ENCODE measurements around the gene PACS1.

- no peak for TF ChIP-seq CTCF (IDR thresholded peaks at IDR 0.05 in 2 of 3, conservative IDR thresholded peaks at IDR 0.05 in 1 of 3; ENCODE audit: borderline replicate concordance in 1 of 3, insufficient read depth in 1 of 3, low read depth in 2 of 3, low read length in 2 of 3)
- no peak for TF ChIP-seq ZBTB33 (IDR thresholded peaks at IDR 0.05; ENCODE audit: extremely low read depth, insufficient replicate concordance, low read length)
- TF ChIP-seq MAX (IDR thresholded peaks at IDR 0.05) = no peak
- TF ChIP-seq EZH2phosphoT487 (IDR thresholded peaks at IDR 0.05; ENCODE audit: borderline replicate concordance) = no peak
- no peak for TF ChIP-seq SP1 (IDR thresholded peaks at IDR 0.05; ENCODE audit: low read depth)
- no peak for TF ChIP-seq FOSL1 (IDR thresholded peaks at IDR 0.05; ENCODE audit: low read depth)
- no peak for TF ChIP-seq POLR2A (IDR thresholded peaks at IDR 0.05; ENCODE audit: borderline replicate concordance, extremely low read depth, insufficient read depth, insufficient read length)
- TF ChIP-seq ATF3 (IDR thresholded peaks at IDR 0.05) = no peak
Observed at GRCh38 chr11:66218036-66218435, 148.0 kb downstream of the PACS1 start.

All from HCT116 (cell line).